HG03108 (cell line): ENCODE results near the gene POC1B.

Source experiments
- ATAC-seq: cut with Tn5 transposase; IDR thresholded peaks from one replicate; pipeline ENCODE4 v1.9.1; 2021; ENCODE audit warnings: moderate library complexity; ENCODE audit not compliant: unreplicated experiment

The POC1B gene

DNA sequence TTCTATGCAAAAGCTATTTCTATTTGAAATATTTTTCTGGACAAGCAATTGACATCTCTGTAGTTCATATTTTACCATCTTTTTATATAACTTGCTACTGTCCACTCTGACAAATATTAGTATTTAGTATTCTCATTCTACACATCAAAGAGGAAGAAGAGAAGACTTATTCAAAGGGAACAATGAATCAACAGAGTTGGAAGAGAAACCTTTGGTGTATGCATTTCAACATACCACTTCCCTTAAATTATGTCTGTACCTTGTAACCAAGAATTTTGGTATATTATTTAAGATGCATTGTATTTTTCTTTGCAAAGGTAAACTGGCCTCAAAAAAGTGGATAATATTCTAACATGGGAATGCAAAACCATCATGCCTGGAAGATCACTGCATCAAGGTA lies 101.5 kb downstream of the POC1B start:
- ATAC-seq, result no peak

DNA sequence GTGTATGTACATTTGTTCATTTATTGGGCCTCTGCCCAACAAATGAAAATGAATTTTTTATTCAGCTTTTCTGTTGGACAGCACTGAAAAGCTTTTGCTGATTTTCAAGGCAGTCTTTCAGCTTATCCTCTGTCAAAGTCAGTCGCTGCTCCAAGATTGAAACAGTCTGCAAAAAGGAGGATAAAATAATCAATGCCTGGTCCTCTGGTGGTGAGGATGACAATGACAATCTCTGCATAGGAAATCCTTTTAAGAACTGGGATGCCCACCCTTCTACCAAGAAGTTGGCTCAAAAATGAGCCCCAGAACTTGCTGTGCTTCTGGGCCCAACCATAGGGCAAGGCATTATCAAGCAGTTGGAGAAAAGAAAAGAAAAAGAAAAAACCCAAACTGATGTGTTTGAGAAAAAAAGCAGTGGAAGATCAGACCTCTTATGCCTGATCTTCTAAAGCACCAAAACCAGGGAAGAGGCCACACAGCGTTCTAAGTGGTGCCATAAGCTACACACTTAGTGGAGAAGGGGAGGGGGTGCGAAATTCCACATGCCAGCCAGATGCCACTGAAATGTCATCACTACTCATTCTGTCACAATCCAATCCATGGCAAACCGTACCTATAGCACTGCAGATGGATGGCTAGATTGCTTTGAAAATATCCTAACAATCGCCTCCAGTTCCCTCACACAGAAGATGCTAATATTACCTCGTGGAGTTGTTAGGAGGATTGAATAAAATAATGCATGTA lies 104.6 kb downstream of the POC1B start:
- no peak for ATAC-seq

DNA sequence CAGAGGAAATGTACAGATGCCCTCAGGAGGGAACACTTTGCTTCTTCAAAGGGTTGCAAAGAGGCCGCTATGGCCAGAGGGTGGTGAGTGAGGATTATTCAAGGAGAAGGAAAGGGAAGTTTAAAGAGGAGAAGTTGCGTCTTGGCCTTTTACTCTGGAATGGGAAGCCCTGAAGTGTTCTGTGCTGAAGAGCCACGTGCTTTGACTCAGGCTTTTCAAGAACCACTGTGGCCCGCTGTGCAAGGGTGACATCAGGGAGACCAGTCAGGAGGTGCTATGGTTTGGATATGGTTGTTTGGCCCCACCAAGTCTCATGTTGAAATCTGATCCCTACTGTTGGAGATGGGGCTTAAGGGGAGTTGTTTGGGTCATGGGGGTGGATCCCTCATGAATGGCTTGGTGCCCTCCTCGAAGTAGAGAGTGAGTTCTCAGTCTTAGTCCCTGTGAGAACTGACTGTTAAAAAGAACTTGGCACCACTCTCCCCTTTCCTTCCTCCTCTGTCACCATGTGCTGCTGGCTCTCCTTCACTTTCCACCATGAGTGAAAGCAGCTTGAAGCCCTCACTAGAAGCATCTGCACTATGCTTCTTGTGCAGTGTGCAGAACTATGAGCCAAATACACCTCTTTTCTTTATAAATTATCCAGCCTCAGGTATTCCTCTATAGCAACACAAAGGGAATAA lies 107.5 kb downstream of the POC1B start:
- ATAC-seq, result no peak

DNA sequence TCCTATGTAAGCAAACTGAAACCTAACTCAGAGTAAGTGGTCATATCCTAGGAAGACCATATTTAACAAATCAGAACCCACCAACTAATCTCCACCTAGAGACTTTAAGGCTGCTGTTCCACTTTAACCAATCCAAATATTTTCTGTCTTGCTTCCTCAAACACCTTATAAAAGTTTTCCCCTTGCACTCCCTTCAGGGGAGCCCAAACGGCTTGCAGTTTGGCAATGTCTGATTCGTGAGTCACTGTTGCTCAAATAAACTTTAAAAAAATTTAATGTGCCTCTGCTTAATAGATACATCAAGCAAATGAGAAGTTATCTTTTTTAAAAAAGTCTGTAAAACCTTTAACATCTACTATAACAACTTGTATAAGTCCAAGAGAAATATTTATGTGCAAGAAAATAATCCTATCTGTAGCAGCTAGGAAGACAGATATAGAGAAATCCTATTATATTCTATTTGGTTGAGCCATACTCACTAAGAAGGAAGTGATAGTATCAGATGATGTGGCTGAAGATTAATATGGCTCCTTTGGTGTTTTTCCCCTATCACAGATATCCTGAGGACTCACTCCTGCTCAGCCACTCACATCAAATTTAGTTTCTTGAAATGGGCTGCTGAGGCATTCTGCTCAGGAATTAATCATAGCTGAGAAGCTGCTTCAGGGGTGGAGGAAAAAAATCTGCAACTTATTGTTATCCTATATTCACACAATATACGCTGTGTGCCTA lies 108.4 kb downstream of the POC1B start:
- ATAC-seq, result no peak

DNA sequence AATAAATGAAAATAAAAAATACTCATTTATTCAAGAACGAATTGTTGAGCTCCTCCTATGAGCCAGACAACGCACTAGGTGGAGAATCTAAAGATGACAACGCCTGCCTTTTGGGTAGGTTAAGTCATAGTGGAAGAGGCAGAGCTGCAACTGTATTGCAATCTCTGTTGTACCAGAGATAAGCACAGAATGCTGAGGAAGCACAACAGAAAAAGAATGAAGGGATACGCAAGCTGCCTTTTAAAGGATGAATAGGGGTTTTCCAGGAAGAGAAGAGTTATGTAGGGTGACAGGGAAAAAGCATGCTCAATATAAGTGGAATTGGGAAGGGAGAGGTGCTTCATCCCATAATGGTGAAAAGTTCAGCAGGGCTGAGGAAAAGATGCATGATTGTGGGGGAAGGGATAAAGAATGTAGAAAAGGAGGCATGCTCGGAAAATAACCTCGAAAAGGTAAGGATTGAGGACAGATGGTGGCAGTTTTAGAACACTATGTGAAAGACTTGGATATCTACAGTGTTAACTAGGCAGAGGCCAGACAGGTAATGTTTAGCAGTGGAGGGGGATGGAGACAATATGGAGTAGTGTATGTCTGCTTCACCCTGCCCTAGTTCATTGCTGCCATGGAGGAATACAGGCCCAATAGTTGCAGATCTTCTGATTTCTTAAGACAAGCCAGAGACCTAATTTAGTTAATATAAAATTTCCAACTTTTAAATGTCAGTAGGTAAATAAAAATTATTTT lies 109.6 kb downstream of the POC1B start:
- ATAC-seq, result no peak

DNA sequence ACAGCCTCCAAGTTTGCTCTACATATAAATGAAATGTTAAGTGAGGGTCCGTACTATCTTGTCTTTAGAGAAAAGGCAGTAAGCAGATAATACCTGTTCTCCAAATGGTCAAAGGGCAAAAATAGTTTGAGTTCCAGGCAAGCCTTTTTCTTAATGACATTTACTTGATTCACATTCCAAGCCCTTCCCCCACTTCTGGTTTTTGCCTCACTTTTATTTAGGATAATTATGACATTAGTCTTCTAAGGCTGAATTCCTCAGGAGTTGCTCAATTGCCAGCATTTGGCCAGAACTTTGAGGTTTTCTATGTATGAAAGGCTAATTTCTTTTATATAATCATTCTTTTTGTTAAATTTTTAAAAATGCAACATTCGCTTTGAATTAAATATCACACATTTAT lies 111.0 kb downstream of the POC1B start:
- ATAC-seq, result no peak

DNA sequence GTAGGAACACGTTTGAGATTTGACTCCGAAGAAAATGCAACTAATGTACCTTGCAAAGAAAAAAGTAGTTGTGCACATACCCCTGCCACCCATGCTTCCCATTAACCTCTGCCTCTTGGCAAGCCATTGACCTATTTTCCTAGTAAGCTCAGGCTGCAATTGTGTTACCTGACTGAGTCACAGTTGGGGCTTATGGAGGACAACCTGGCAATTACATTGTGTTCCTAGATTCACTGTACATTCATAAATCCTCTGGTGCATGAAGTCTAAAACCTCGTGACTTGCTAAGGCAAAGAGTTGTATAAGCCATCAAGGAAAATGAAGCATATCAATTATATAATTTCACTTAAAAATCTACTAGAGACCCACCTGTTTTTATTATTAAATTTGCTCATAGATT lies 111.5 kb downstream of the POC1B start:
- no peak for ATAC-seq

DNA sequence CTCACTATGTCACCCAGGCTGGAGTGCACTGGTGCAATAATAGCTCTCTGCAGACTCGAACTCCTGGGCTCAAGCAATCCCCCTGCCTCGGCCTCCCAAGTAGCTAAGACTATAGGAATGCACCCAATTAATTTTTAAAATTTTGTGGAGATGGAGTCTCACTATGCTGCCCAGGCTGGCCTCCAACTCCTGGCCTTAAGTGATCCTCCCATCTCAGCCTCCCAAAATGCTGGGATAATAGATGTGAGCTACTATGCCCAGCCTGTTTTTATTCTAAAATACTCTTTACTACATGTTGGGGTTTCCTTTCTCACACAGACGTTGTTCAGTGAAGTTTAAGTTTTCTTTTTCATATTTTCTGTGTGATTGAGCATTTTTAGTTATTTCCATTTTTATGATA lies 112.6 kb downstream of the POC1B start:
- no peak for ATAC-seq

DNA sequence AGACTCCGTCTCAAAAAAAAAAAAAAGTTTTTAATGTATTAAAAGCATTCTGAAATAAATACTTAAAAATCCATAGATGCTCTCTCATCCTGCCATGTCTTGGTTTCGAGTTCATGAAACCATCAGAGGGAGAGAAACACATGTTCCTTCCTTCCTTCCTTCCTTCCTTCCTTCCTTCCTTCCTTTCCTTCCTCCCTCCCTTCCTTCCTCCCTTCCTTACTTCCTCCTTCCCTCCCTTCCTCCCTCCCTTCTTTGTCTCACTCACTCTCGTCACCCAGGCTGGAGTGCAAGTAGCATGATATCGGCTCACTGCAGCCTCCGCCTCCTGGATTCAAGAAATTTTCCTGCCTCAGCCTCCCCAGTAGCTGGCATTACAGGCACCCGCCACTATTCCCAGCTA lies 113.2 kb downstream of the POC1B start:
- no peak for ATAC-seq

DNA sequence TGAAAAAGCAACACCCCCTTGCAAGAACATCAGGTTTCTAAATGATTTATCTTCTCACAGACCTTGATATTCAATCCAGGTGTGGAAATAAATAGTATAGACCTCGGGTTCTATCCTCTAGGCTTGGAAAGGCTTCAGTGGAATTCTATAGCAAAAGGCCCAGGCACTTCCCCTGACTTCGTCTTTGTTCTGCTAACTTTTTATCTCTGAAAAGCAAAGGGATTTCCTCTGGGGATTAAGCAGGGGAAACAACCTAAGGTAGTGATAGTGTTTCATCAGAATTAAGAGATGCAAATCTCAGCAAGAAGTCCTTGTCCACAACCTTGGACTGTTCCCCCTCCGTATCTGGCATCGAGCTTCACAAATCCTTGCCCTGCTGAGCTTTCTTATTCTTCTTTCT lies 114.0 kb downstream of the POC1B start:
- ATAC-seq, result no peak

DNA sequence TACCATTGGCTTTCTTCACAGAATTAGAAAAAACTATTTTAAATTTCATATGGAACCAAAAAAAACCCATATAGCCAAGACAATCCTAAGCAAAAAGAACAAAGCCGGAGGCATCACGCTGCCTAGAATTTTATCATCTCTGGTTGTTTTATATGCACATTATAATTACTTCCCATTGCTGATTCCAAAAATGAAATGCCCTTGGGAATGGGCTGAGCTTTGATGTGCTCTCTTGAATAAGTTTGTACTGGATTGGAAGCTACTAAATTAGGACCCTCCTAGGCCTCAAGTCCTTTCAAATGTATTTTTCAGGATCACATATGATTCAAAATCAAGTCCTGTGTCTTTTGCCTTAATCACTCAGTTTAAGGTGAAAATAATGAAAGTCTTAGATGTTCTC lies 114.6 kb downstream of the POC1B start:
- ATAC-seq, result no peak

DNA sequence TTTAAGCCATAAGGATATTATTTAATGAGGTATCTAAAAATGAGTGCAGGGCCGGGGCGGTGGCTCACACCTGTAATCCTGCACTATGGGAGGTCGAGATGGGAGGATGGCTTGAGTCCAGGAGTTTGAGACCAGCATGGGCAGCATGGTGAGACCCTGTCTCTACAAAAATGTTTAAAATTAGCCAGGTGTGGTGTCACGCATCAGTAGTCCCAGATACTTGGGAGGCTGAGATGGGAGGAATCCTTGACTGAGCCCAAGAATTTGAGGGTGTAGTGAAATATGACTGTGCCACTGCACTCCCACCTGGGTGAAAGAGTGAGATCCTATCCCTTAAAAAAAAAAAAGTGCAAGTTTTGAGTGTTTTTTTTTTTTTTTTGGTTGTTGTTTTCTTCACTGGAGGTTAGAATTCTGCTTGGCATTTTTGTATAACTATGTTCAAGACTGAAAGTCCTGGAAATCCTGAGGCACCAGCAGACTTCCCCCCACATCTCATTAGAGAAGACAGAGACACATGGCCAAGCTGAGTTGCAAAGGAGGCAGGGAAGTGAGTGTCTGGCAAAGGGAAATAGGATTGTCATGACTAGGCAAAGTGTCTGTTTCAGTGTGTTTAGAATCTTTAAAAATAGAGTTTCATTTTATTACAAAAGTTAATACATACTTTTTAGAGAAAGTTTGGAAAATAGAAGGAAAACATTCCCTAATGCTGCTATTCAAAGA lies 120.1 kb downstream of the POC1B start:
- ATAC-seq, result no peak

DNA sequence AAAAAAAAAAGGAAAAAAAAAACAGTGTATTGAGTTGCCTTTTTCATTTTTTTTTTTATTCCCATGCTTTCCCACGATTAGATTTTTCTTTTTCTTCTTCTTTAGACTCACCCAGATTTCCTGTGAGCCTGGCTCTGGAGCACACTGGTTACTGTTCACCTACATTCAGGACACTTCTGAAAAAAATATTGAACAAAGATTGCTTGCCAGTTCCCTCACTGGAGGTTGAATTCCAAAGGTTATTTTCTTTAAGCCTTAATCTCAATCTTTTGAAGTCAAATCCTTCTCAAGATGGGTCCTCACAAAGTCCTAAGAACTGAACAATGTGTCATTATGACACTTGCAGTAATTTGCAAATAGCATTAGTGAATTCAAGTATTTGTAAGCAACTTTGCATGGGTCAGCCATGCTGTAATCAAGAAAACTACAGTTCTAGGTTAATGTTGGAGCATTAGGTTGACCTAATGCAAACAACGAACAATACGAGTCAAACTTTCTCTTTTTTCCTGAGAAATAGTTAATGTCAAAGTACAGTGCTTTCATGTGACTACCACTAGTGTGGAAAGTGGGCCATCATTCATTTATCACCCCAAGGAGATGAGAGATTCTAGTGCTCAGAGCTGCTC lies 124.3 kb downstream of the POC1B start:
- ATAC-seq, result no peak

DNA sequence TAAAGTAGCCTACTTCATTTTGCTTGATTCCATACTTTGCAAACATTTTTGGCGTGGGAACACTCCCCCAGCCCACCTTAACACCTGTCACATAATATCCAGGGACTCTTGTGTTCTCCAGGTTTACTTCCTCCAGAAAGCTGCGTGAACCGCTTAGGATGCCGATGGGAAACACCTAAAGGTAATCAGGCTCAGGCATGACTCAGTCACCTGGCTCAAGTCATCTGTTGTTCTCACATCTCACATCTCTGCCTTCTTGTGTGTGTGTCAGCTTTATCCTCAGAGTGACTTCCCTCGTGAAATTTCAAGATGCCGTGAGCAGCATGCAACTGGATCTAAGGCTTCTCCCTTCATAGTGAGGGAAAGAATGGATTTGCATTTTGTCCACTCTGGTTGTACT lies 125.4 kb downstream of the POC1B start:
- no peak for ATAC-seq

DNA sequence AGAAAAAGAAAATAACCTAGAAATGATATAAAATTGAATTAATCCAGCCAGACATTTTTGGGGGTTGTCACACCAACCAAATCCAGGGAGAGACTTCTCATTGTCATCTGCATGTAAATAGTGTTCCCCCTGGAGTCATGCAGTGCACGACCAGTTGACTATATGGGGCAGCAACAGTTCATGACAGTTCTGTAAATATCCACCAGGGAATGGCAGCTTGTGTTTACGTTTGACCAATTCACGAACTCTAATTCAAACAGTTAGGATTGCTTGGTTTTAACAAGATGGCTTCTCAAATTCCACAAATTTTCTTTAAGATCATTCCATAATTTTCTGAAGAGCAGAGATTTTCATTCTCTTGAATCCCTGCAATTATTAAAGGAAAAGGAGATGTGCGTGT lies 130.1 kb downstream of the POC1B start:
- ATAC-seq, result no peak

DNA sequence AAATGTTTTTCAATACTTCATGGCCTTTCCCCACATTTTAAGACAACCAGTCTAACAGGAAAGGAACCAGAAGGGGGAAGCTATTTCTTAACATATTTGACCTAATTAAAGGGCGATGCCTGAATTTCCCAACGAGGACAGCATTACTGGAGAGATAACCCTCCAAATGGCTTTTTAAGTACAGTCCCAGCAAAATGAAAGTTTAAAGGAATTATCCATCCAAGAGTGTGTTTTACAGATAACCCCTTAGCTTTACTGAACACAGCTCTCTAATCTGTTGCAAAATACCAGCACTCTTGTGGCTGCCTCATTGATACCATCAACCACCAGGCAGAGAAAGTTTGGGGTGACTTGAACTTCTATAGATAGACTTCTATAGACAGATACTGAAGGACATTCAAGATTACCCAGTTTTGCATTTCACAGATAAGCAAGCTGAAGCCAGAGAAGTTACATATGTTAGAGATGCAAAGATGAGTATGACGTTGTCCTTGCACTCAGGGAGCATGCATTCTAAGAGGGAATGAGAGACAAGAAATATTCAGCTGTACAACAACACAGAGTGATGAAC lies 132.2 kb downstream of the POC1B start:
- no peak for ATAC-seq

DNA sequence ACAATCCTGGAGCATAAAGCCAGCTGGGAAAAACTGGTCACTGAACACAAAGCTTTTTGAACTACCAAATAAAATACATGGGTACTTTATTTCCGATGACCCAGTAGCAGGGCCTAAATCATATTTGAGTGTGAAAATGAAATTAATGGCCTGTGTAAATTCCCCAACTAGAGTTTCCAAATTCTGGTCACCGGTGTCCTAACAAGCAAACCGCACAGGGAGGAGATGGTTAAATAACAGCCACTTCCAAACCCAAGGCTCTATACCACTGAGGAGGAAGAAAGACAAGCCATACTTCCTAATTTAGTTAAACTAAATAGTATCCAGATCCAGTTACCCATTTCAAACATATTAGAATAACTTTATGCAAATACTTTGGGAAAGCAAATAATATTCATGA lies 133.5 kb downstream of the POC1B start:
- ATAC-seq, result no peak

DNA sequence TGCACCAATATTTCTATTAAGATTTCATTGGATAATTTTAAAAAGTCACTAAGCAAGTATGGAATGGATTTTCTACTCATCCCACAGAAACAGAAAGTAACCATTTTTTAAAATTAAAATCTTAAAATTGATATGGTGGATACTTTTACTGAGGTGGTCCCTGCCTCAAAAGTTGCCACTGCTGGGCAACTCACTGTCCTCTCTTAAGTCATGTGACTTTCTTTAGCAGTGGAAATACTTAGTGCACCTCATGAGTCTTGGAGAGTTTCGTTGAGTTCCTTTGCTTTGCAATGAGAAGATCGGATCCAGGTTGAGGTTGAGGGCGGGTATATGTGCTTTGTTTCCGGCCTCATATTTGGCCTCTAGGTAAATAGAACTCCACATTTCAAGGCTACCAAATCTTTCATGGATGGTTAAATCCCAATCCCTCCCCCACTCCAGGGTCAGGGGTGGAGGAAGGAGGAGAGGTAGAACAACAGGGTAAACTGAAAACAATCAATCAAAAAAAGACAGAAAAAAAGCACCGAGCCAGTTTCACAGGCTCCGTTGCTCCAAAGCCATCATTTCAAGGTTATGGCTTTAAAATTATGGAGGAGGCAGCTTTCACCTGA lies 134.0 kb downstream of the POC1B start:
- no peak for ATAC-seq

DNA sequence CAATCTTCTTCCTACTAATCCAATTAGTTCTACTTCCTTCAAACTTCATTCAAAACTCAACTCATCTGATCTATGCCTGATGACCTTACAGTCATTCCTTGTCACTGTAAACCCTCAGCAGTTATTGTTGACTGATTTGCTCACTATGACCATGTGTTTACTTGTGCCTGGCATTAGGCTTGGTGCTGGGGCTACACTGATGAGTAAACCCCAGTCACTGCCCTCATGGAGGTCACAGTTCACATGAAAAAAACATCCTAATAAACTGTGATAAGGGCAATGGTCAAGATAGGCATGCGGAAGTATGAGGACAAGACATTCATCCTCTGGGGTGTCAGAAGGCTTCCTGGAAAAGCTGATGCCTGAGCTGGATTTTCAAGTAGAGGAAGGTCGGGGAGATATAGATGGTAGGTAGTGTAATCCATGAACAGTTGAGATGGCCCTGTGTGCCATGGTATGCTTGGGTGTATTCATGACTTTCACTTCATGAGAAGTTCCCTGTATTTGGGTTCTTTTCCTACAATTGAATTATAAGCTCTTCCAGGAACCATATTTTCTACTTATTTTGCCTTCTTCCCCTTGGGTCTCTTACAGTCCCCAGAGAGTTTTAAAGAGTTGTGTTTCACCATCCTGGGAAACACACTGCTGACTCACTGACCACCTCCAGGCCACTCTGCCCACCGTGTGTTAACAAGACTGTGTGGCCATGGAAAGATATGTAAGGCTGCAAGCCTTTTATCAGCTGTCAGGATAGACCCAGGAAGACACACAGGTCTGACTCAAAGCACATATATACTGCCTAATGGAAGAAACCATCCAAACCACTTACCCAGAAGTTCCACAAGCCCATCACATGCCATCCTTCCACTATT lies 134.8 kb downstream of the POC1B start:
- no peak for ATAC-seq
